Right lung (tissue), 5 donors: ENCODE data around the gene RETN. TPM values are rescaled to one million over a fixed set of nuclear protein-coding genes. Genes with fewer than 3 reads are reported as not detected.

Experiments used
- DNase-seq, 2 donors: peaks; one replicate each; pipeline ENCODE4 v3.0.0-alpha.2; 2013
- polyA plus RNA-seq, 5 donors: library from polyadenylated mRNA; unstranded; fragments of 120-200 nt; gene quantifications; one replicate each; pipeline versions ENCODE4 v1.2.1 to v1.2.3, GENCODE V29; 2013; ENCODE audit warnings: inconsistent platforms in 1 of 5, low replicate concordance in 1 of 5; ENCODE audit not compliant: insufficient read length in 5 of 5, insufficient read depth in 1 of 5

Gene RETN
- polyA plus RNA-seq, 5 donors, result 0.84 to 4.3 (median 1.5) TPM

GRCh38 chr19:7705387-7706187, 36.7 kb downstream of the RETN start:
- DNase-seq, result no peak

- no peak for DNase-seq
Observed at GRCh38 chr19:7706188-7706954, 37.5 kb downstream of the RETN start.

GRCh38 chr19:7706955-7707456, 38.2 kb downstream of the RETN start:
- no peak for DNase-seq

- DNase-seq, result no peak
Observed at GRCh38 chr19:7709932-7710460, 41.1 kb downstream of the RETN start.

GRCh38 chr19:7710616-7711015, 41.8 kb downstream of the RETN start:
- DNase-seq, result no peak

GRCh38 chr19:7715671-7716070, 46.8 kb downstream of the RETN start:
- DNase-seq, result no peak

- no peak for DNase-seq
Observed at GRCh38 chr19:7716762-7717161, 47.9 kb downstream of the RETN start.

- DNase-seq, result no peak
Observed at GRCh38 chr19:7718668-7719067, 49.8 kb downstream of the RETN start.

Other genes starting within 250 kb of the RETN start
- gene PEX11G, start 180.0 kb upstream of the RETN start, polyA plus RNA-seq, result 1 to 10 TPM; 2.8 to 5.7 (median 3.3) TPM
- gene ZNF358, start 152.9 kb upstream of the RETN start, polyA plus RNA-seq, result 10 to 100 TPM; 29.6 to 80.0 (median 44.2) TPM
- 10 to 100 TPM; 11.0 to 19.2 (median 12.9) TPM for gene MCOLN1, start 146.4 kb upstream of the RETN start, polyA plus RNA-seq
- 10 to 100 TPM; 25.2 to 45.6 (median 31.1) TPM for gene PNPLA6, start 133.3 kb upstream of the RETN start, polyA plus RNA-seq
- 10 to 100 TPM in 3 of 5 donors, 1 to 10 TPM in 2; 7.8 to 19.7 (median 13.1) TPM for gene CAMSAP3, start 73.2 kb upstream of the RETN start, polyA plus RNA-seq
- 10 to 100 TPM; 24.0 to 39.6 (median 31.0) TPM for gene XAB2, start 39.5 kb upstream of the RETN start, polyA plus RNA-seq
- 100 to 1,000 TPM in 2 of 5 donors, 10 to 100 TPM in 3; 79.6 to 108 (median 93.7) TPM for gene PET100, start 39.3 kb upstream of the RETN start, polyA plus RNA-seq
- gene PCP2, start 35.3 kb upstream of the RETN start, polyA plus RNA-seq, result 1 to 10 TPM in 3 of 5 donors, under 1 TPM in 2; 0.94 to 1.2 (median 1.0) TPM
- gene STXBP2, start 31.9 kb upstream of the RETN start, polyA plus RNA-seq, result 10 to 100 TPM; 27.3 to 42.6 (median 35.3) TPM
- 1 to 10 TPM in 1 of 5 donors, under 1 TPM in 4; 0.25 to 1.1 (median 0.63) TPM for gene MCEMP1, start 8.0 kb downstream of the RETN start, polyA plus RNA-seq
- gene TRAPPC5, start 11.8 kb downstream of the RETN start, polyA plus RNA-seq, result 10 to 100 TPM; 27.3 to 64.9 (median 34.7) TPM
- under 1 TPM; 0.11 to 0.67 (median 0.31) TPM for gene FCER2, start 33.1 kb downstream of the RETN start, polyA plus RNA-seq
- under 1 TPM in 3 of 5 donors, not detected in 2; 0.25 to 0.31 (median 0.28) TPM for gene CLEC4G, start 63.1 kb downstream of the RETN start, polyA plus RNA-seq
- 1 to 10 TPM; 2.1 to 3.3 (median 3.3) TPM for gene CD209, start 78.5 kb downstream of the RETN start, polyA plus RNA-seq
- gene CLEC4M, start 94.2 kb downstream of the RETN start, polyA plus RNA-seq, result 1 to 10 TPM in 3 of 5 donors, under 1 TPM in 2; 0.85 to 2.3 (median 1.4) TPM
- gene EVI5L, start 161.2 kb downstream of the RETN start, polyA plus RNA-seq, result 10 to 100 TPM; 10.9 to 17.6 (median 12.6) TPM
- gene PRR36, start 205.3 kb downstream of the RETN start, polyA plus RNA-seq, result 10 to 100 TPM in 3 of 5 donors, 1 to 10 TPM in 2; 6.5 to 16.9 (median 11.2) TPM
- 1 to 10 TPM; 3.9 to 5.0 (median 4.2) TPM for gene LRRC8E, start 219.5 kb downstream of the RETN start, polyA plus RNA-seq
- 10 to 100 TPM; 22.2 to 36.8 (median 29.5) TPM for gene MAP2K7, start 234.8 kb downstream of the RETN start, polyA plus RNA-seq
- gene TGFBR3L, start 245.8 kb downstream of the RETN start, polyA plus RNA-seq, result under 1 TPM in 2 of 5 donors, not detected in 3; 0.23 to 0.39 TPM